ENCODE data around the gene TCERG1. TPM values are rescaled to one million over a fixed set of nuclear protein-coding genes. Genes with fewer than 3 reads are reported as not detected.

TCERG1 gene
- total RNA-seq, 1 donor from 2014 or later = 227 TPM

GRCh38 chr5:146514575-146514974, 67.4 kb downstream of the TCERG1 start:
- Histone ChIP-seq H3K4me1 (peaks cover 5% of the 10 kb centered on the region), H3K4me3 (no peak overlapping the region), H3K9me3 (ENCODE audit: low read depth) (no peaks in the 10 kb centered on the region), H3K4me2 (no peak overlapping the region), H3K27ac (no peak overlapping the region), H3K79me2 (ENCODE audit: low read depth) (no peaks in the 10 kb centered on the region), H3K9ac (no peak overlapping the region), H2AFZ (replicated peaks) (no peak overlapping the region), H4K20me1 (ENCODE audit: low read depth) (no peaks in the 10 kb centered on the region), H3K27me3 (no peaks in the 10 kb centered on the region), H3F3A (ENCODE audit: low read depth) (peaks cover 5% of the 10 kb centered on the region), H3K36me3 (peaks cover 15% of the 10 kb centered on the region)
- Mint-ChIP-seq H3K27ac (no peak overlapping the region), H3K27me3 (ENCODE audit: insufficient read depth, low read depth) (no peaks in the 10 kb centered on the region), H3K36me3 (peaks cover 12% of the 10 kb centered on the region), H3K4me3 (no peak overlapping the region), H3K9me3 (no peaks in the 10 kb centered on the region), H3K4me1 (no peaks in the 10 kb centered on the region)
- no peak for DNase-seq (ENCODE audit: low spot score)
- TF ChIP-seq EZH2 (IDR thresholded peaks at IDR 0.05) (no peak), CTCF (IDR thresholded peaks at IDR 0.05) (no peak), EZH2phosphoT487 (IDR thresholded peaks at IDR 0.05) (no peak)

GRCh38 chr5:146515473-146516150, 68.5 kb downstream of the TCERG1 start:
- H3K9me3 ChIP-seq (ENCODE audit: low read depth) = no peaks in the 10 kb centered on the region
- no peaks in the 10 kb centered on the region for H3K27me3 ChIP-seq
- H3K9me3 Mint-ChIP-seq = no peaks in the 10 kb centered on the region
- no peak overlapping the region for H3K27ac ChIP-seq
- no peak overlapping the region for H3K4me2 ChIP-seq
- no peaks in the 10 kb centered on the region for H3K4me1 Mint-ChIP-seq
- no peak overlapping the region for H3K27ac Mint-ChIP-seq
- H3K79me2 ChIP-seq (ENCODE audit: low read depth) = no peaks in the 10 kb centered on the region
- H3K36me3 Mint-ChIP-seq = peaks cover 5% of the 10 kb centered on the region
- no peak overlapping the region for H2AFZ ChIP-seq (replicated peaks)
- H3K27me3 Mint-ChIP-seq (ENCODE audit: insufficient read depth, low read depth) = peaks cover under 1% of the 10 kb centered on the region
- no peak overlapping the region for H3K9ac ChIP-seq
- no peaks in the 10 kb centered on the region for H4K20me1 ChIP-seq (ENCODE audit: low read depth)
- peaks cover 5% of the 10 kb centered on the region for H3F3A ChIP-seq (ENCODE audit: low read depth)
- DNase-seq (ENCODE audit: low spot score) = no peak
- H3K4me3 Mint-ChIP-seq = no peak overlapping the region
- peaks cover 5% of the 10 kb centered on the region for H3K4me1 ChIP-seq
- H3K36me3 ChIP-seq = peaks cover 6% of the 10 kb centered on the region
- no peak for TF ChIP-seq EZH2phosphoT487 (IDR thresholded peaks at IDR 0.05)
- TF ChIP-seq EZH2 (IDR thresholded peaks at IDR 0.05) = no peak
- no peak for TF ChIP-seq CTCF (IDR thresholded peaks at IDR 0.05)
- H3K4me3 ChIP-seq = no peak overlapping the region

GRCh38 chr5:146516151-146516475, 69.0 kb downstream of the TCERG1 start, which contains the start of gene GPR151:
Gene GPR151 (minus strand): TSS chr5:146516190. CDS start chr5:146516113, 77 bp downstream.
- Histone ChIP-seq H3K27me3 (no peaks in the 10 kb centered on the region), H4K20me1 (ENCODE audit: low read depth) (no peaks in the 10 kb centered on the region), H3K9ac (no peak within 1 kb of the TSS), H3K4me3 (no peak within 1 kb of the TSS), H2AFZ (replicated peaks) (no peak within 1 kb of the TSS), H3K36me3 (peaks cover under 1% of the 10 kb centered on the region), H3K4me1 (peaks cover 5% of the 10 kb centered on the region), H3K9me3 (ENCODE audit: low read depth) (no peaks in the 10 kb centered on the region), H3K4me2 (no peak within 1 kb of the TSS), H3K27ac (no peak within 1 kb of the TSS), H3K79me2 (ENCODE audit: low read depth) (no peaks in the 10 kb centered on the region), H3F3A (ENCODE audit: low read depth) (peaks cover 5% of the 10 kb centered on the region)
- TF ChIP-seq EZH2 (IDR thresholded peaks at IDR 0.05) (no peak), CTCF (IDR thresholded peaks at IDR 0.05) (no peak), EZH2phosphoT487 (IDR thresholded peaks at IDR 0.05) (no peak)
- Mint-ChIP-seq H3K4me3 (no peak within 1 kb of the TSS), H3K27ac (no peak within 1 kb of the TSS), H3K27me3 (ENCODE audit: insufficient read depth, low read depth) (peaks cover 2% of the 10 kb centered on the region), H3K4me1 (no peaks in the 10 kb centered on the region), H3K9me3 (no peaks in the 10 kb centered on the region), H3K36me3 (peaks cover under 1% of the 10 kb centered on the region)
- DNase-seq (ENCODE audit: low spot score) = no peak
